ENCODE measurements around the gene PAIP2. TPM values are rescaled to one million over a fixed set of nuclear protein-coding genes. Genes with fewer than 3 reads are reported as not detected.
"Not testable (repeated sequence)": the region's sequence is repeated elsewhere in the genome, so short reads cannot be mapped to it uniquely, and the experiment has no call there.

The PAIP2 gene
- total RNA-seq, 1 donor, result 70.6 TPM

DNA sequence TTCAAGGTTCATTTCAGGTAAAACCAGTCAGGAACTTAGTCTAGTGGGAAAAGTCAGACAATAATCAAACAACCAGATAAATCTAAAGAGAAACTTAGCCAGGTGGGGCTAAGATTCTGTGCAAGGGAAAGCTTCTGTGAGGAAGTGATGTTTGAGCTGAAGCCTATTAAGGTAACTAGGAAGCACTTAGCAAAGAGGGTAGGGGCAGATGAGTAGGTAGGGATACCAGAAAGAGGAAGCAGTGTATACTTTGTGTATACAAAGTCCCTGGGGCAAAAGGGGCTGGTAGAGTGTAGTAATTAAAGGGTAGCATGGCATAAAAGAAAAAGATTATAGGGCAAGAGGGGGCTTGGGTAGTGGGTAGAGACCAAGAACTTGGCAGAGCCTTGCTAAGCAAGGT is 65.9 kb downstream of the PAIP2 start:
- peak in 1 of 3 donors; percentile 26 for DNase-seq (ENCODE audit: low read depth in 2 of 3, low spot score in 2 of 3)

- DNase-seq (ENCODE audit: low read depth in 2 of 3, low spot score in 2 of 3), result no peak
Observed at GRCh38 chr5:139408191-139408590, 66.5 kb downstream of the PAIP2 start.

- not testable (repeated sequence) for DNase-seq (ENCODE audit: low read depth in 2 of 3, low spot score in 2 of 3)
Observed at GRCh38 chr5:139409116-139409515, 67.5 kb downstream of the PAIP2 start.

DNA sequence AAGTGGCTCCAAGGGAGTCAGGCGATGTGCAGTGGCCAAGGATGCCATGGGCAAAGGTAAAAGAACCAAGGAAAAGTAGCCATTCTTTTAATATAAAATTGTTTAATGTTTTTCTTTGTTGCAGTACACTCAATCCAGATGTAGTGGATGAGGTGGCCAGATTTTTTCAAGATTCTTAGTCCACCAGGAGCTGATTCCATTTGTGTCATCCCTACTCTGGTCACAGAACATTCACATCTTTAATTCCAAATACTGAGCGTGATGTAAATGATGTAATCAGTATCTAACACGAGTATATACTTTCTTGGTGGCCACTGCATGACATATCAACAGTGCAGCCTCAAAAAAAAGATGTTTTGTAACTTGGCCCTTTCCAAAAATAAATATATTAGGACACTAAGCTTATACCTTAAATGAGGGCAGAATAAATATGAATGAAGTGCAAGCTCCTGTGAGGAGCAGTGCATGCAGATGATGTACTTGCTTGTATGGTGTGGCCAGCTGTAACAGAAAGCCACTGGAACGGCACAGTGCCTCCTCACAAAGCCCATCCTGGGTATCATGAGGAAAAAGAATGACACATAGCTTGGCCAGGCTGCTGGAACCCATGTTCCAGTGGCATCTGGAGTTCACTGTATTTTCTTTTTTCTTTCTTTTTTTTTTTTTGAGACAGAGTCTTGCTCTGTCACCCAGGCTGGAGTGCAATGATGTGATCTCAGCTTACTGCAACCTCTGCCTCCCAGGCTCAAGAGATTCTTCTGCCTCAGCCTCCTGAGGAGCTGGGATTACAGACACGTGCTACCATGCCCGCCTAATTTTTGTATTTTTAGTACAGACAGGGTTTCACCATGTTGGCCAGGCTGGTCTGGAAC is 68.7 kb downstream of the PAIP2 start:
- DNase-seq (ENCODE audit: low read depth in 2 of 3, low spot score in 2 of 3), result no peak

DNA sequence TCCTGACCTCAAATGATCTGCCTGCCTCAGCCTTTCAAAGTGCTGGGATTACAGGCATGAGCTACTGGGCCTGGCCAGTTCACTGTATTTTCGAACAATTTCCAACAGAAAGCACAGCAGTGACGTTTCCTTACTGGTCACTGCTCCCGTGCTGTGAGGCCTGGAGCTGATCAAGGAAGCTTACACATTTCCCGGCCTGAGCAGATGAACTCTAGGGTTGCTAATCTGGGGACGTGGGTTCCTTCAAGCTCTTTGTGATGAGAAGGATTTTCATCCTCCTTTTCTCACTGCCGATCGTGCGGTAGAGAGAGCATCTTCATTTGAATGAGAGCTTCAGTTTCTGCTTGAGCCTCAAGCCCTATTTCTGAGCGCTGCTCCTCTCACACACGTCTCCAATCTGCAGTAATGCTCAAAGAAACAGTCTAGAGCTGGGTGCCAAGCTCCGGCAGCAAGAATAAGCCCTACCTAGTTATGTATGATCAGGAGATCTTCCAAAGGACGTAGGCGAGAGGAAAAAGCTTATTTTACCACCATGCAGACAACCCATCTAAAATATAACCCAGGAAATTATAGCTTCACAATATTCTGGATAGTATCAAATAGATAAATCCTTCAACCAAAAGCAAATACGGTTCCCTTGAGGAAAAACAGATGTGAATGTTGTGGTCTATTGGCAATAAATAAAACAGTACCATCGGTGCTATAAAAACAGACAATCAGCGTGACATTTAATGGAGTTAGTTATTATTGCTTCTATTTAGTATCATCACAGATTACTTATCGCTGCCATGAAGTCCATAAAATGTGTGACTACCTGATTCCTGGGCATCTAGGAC is 69.6 kb downstream of the PAIP2 start:
- no peak for DNase-seq (ENCODE audit: low read depth in 2 of 3, low spot score in 2 of 3)

DNA sequence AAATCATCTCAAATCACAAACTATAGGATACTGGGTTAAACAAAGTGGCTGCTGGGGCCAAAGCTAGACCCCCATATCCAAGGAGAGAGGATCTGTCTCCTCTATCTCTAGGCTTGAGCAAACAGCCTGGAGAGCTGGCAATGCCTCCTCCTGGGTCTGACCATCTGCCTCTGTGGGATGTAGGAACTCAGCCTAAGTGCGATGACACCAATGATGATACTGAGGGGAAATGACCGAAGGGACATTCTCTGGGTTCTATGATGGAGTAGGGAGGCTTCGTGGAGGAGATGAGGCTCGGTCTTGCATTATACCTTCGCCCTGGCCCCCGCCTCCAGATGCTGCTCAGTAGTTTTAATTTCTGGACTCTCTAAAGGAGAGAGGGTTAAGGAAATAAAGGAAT is 71.5 kb downstream of the PAIP2 start:
- DNase-seq (ENCODE audit: low read depth in 2 of 3, low spot score in 2 of 3), result no peak

- DNase-seq (ENCODE audit: low read depth in 2 of 3, low spot score in 2 of 3), result no peak
Observed at GRCh38 chr5:139413963-139414362, 72.3 kb downstream of the PAIP2 start.

GRCh38 chr5:139414581-139415130 is 73.0 kb downstream of the PAIP2 start:
- no peak for DNase-seq (ENCODE audit: low read depth in 2 of 3, low spot score in 2 of 3)

GRCh38 chr5:139415221-139415861 is 73.7 kb downstream of the PAIP2 start:
- no peak for DNase-seq (ENCODE audit: low read depth in 2 of 3, low spot score in 2 of 3)

- DNase-seq (ENCODE audit: low read depth in 2 of 3, low spot score in 2 of 3), result no peak
Observed at GRCh38 chr5:139415869-139416268, 74.2 kb downstream of the PAIP2 start.

GRCh38 chr5:139416651-139417050 is 75.0 kb downstream of the PAIP2 start:
- no peak for DNase-seq (ENCODE audit: low read depth in 2 of 3, low spot score in 2 of 3)

DNA sequence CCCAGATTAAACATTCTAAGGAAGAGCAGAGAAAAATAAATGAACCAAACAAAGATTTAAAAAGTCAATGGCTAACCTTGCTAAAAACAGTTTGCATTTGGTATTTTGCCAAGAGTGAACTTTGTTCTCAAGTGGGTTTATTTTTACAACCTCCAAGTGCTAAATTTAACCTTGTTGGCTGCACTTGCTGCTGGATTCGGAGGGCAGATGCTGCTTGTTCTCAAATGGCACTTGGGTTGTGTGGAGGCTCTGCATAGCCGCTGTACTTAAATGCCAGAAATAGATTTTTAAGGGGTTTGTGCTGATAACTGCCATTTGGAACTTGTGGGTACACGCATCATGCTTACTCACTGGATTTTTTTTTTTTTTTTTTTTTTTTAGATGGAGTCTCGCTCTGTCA is 75.6 kb downstream of the PAIP2 start:
- peak in 1 of 3 donors; percentile 68 for DNase-seq (ENCODE audit: low read depth in 2 of 3, low spot score in 2 of 3)

- DNase-seq (ENCODE audit: low read depth in 2 of 3, low spot score in 2 of 3), result no peak
Observed at GRCh38 chr5:139418793-139419192, 77.1 kb downstream of the PAIP2 start.

Small RNA genes within 50 kb of the gene (small RNA-seq; reads per million reads assigned to genes)
- not detected for gene RNA5SP195

Other genes with a start within 250 kb of the PAIP2 start
- gene SIL1, start 143.5 kb upstream of the PAIP2 start, total RNA-seq, result 105 TPM
- gene MATR3, start 48.1 kb upstream of the PAIP2 start, total RNA-seq, result 163 TPM
- gene SLC23A1, start 41.4 kb downstream of the PAIP2 start, total RNA-seq, result 7.0 TPM
- gene MZB1, start 48.1 kb downstream of the PAIP2 start, total RNA-seq, result 90.8 TPM
- 2.4 TPM for gene PROB1, start 53.2 kb downstream of the PAIP2 start, total RNA-seq
- gene SPATA24, start 62.2 kb downstream of the PAIP2 start, total RNA-seq, result 2.2 TPM
- gene DNAJC18, start 97.7 kb downstream of the PAIP2 start, total RNA-seq, result 4.6 TPM
- not detected for gene ECSCR, start 120.9 kb downstream of the PAIP2 start, total RNA-seq
- under 0.01 TPM for gene SMIM33, start 129.2 kb downstream of the PAIP2 start, total RNA-seq
- 353 TPM for gene STING1, start 140.9 kb downstream of the PAIP2 start, total RNA-seq
- 36.6 TPM for gene UBE2D2, start 219.5 kb downstream of the PAIP2 start, total RNA-seq